Measurements from ENCODE around the gene SMARCA5. TPM values are rescaled to one million over a fixed set of nuclear protein-coding genes. Genes with fewer than 3 reads are reported as not detected.

The SMARCA5 gene
- total RNA-seq, 2 experiments from 2014 or later: 64.2 to 64.4 TPM

DNA sequence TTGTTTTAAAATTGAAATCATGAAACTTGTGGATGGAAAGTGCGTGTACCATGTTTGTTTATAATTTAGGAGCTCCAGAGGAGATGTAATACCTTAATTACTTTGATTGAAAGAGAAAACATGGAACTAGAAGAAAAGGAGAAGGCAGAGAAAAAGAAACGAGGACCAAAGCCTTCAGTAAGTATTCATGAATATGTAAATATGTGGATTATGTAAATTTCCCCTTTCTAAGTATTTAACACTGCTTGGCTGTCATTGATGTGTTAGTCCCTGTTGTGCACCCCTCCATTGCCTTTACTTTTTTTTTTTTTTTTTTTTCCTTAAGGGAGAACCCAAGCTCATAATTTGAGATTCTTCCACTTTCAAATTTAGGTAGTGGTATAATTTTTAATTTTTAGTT is 36.4 kb downstream of the SMARCA5 start:
- Mint-ChIP-seq H3K27ac (no peak overlapping the region), H3K4me3 (no peak overlapping the region), H3K36me3 (ENCODE audit: low read depth) (peaks cover 87% of the 10 kb centered on the region), H3K27me3 (no peaks in the 10 kb centered on the region), H3K9me3 (no peaks in the 10 kb centered on the region), H3K4me1 (ENCODE audit: low read depth) (no peaks in the 10 kb centered on the region)
- ChIA-PET POLR2A (no interaction called here), CTCF (interaction anchor here (0.9 kb wide), 1 partner anchor 9 kb away, joined by 3 read pairs; no protein-coding TSS in a partner anchor)
- no peak for ATAC-seq (ENCODE audit: poor library complexity)
- Histone ChIP-seq H3K36me3 (ENCODE audit: insufficient read depth, low read length) (peaks cover 85% of the 10 kb centered on the region), H3K9me3 (ENCODE audit: control insufficient read depth in 1 of 2, insufficient read depth in 1 of 2, low read length in 2 of 2) (no peaks in the 10 kb centered on the region), H3K27me3 (ENCODE audit: control insufficient read depth in 1 of 2, insufficient read depth in 2 of 2, low read length in 2 of 2) (no peaks in the 10 kb centered on the region), H3K4me3 (ENCODE audit: low read length) (no peak overlapping the region), H3K27ac (ENCODE audit: low read depth in 1 of 2, low read length in 2 of 2) (no peak overlapping the region), H3K4me1 (ENCODE audit: insufficient read depth, low read length) (no peaks in the 10 kb centered on the region)
- intact Hi-C loops (cut with DNase I, micrococcal nuclease): no loop called here
- TF ChIP-seq, protein P1, sequence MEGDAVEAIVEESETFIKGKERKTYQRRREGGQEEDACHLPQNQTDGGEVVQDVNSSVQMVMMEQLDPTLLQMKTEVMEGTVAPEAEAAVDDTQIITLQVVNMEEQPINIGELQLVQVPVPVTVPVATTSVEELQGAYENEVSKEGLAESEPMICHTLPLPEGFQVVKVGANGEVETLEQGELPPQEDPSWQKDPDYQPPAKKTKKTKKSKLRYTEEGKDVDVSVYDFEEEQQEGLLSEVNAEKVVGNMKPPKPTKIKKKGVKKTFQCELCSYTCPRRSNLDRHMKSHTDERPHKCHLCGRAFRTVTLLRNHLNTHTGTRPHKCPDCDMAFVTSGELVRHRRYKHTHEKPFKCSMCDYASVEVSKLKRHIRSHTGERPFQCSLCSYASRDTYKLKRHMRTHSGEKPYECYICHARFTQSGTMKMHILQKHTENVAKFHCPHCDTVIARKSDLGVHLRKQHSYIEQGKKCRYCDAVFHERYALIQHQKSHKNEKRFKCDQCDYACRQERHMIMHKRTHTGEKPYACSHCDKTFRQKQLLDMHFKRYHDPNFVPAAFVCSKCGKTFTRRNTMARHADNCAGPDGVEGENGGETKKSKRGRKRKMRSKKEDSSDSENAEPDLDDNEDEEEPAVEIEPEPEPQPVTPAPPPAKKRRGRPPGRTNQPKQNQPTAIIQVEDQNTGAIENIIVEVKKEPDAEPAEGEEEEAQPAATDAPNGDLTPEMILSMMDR (IDR thresholded peaks at IDR 0.05): no peak
- no peak for DNase-seq

DNA sequence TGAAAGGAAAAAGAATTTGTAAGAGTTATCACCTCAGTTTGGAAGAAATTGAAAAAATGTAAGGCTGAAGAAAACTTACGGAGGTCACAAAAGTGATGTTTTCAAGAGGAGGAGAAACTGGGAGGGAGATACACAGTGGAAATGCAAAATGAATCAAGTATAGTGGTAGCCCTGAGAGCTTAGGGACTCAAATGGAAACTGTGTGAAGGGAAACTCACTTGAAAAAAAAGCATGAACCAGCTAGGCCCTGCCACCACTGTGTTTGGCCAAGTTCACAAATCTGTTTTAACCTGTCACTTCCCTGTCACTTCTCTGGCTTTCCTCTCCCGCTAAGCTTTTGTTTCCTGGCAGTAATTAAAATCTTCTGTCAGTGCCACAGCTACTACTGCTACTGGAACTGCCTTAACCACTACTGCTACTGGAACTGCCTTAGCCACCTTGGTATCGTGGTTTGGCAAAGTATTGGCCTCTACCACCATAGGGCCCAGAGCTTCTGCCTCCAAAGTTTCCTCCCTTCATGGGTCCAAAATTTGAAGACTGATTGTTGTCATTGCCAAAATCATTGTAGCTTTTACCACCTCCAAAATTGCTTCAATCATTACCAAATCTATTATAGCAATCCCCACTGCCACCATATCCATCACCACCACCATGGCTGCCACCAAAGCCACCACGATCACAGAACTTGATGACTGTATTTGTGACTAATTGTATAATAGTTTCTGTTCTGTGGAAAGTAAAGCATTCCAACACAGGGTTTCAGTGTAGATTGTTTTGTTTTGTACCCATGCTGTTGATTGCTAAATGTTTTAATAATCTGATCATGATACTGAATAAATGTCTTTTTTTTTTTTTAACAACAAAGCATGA is 41.5 kb downstream of the SMARCA5 start:
- Mint-ChIP-seq H3K4me1 (ENCODE audit: low read depth) (peaks cover 14% of the 10 kb centered on the region), H3K4me3 (no peak overlapping the region), H3K27me3 (no peaks in the 10 kb centered on the region), H3K27ac (no peak overlapping the region), H3K9me3 (no peaks in the 10 kb centered on the region), H3K36me3 (ENCODE audit: low read depth) (peaks cover 58% of the 10 kb centered on the region)
- peaks cover 11% of the 10 kb centered on the region for H3K4me1 ChIP-seq (ENCODE audit: insufficient read depth, low read length)
- ChIA-PET POLR2A (interaction anchor here (0.6 to 0.7 kb wide), 2 partner anchors 9 to 27 kb away, joined by 3 read pairs; no protein-coding TSS in a partner anchor), CTCF (no interaction called here)
- no peaks in the 10 kb centered on the region for H3K9me3 ChIP-seq (ENCODE audit: control insufficient read depth in 1 of 2, insufficient read depth in 1 of 2, low read length in 2 of 2)
- DNase-seq (no peak), ATAC-seq (ENCODE audit: poor library complexity) (no peak)
- no peak overlapping the region for H3K4me3 ChIP-seq (ENCODE audit: low read length)
- TF ChIP-seq, protein P1 (IDR thresholded peaks at IDR 0.05): no peak
- H3K36me3 ChIP-seq (ENCODE audit: insufficient read depth, low read length): peaks cover 35% of the 10 kb centered on the region
- no peaks in the 10 kb centered on the region for H3K27me3 ChIP-seq (ENCODE audit: control insufficient read depth in 1 of 2, insufficient read depth in 2 of 2, low read length in 2 of 2)
- intact Hi-C loops (cut with DNase I, micrococcal nuclease): loop anchor here (5.0 kb wide), 4 partner anchors 38 to 1507 kb away; partner anchors contain the start of genes GYPA (in 1 of the 2) and SMARCA5 (in 1 of the 2)
- H3K27ac ChIP-seq (ENCODE audit: low read depth in 1 of 2, low read length in 2 of 2): no peak overlapping the region

DNA sequence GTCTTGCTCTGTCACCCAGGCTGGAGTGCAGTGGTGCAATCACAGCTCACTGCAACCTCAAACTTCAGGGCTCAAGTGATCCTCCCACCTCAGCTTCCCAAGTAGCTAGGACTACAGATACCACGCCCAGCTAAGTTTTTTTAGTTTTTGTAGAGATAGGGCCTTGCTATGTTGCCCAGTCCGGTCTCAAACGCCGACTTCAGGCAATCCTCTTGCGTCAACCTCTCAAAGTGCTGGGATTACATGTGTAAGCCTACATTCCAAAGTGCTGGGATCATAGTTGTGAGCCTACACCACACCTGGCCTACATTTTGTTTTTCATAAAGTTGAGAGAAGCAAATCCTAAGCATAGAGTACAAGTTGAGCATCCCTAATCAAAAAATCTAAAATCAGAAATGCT is 42.2 kb downstream of the SMARCA5 start:
- Histone ChIP-seq H3K4me1 (ENCODE audit: insufficient read depth, low read length) (peaks cover 11% of the 10 kb centered on the region), H3K9me3 (ENCODE audit: control insufficient read depth in 1 of 2, insufficient read depth in 1 of 2, low read length in 2 of 2) (no peaks in the 10 kb centered on the region), H3K4me3 (ENCODE audit: low read length) (no peak overlapping the region), H3K27me3 (ENCODE audit: control insufficient read depth in 1 of 2, insufficient read depth in 2 of 2, low read length in 2 of 2) (no peaks in the 10 kb centered on the region), H3K27ac (ENCODE audit: low read depth in 1 of 2, low read length in 2 of 2) (no peak overlapping the region), H3K36me3 (ENCODE audit: insufficient read depth, low read length) (peaks cover 30% of the 10 kb centered on the region)
- ChIA-PET CTCF (no interaction called here), POLR2A (no interaction called here)
- Mint-ChIP-seq H3K4me1 (ENCODE audit: low read depth) (peaks cover 20% of the 10 kb centered on the region), H3K27me3 (no peaks in the 10 kb centered on the region), H3K4me3 (no peak overlapping the region), H3K9me3 (no peaks in the 10 kb centered on the region), H3K36me3 (ENCODE audit: low read depth) (peaks cover 51% of the 10 kb centered on the region), H3K27ac (no peak overlapping the region)
- ATAC-seq (ENCODE audit: poor library complexity) (no peak), DNase-seq (no peak)
- intact Hi-C loops (cut with DNase I, micrococcal nuclease): loop anchor here (5.0 kb wide), 4 partner anchors 38 to 1507 kb away; partner anchors contain the start of genes GYPA (in 1 of the 2) and SMARCA5 (in 1 of the 2)
- TF ChIP-seq, protein P1 (IDR thresholded peaks at IDR 0.05): no peak
